WERI-Rb-1 (cell line): ENCODE results near the gene DPY30.

Experiments
- DNase-seq: peaks from one replicate; pipeline ENCODE4 v3.0.0-alpha.2; 2020
- H3K27ac ChIP-seq: fragments of 250-450 bp; sonication (Bioruptor Pico); 2 replicates; pipeline ENCODE4 v1.5.1; 2020; ENCODE audit warnings: mild to moderate bottlenecking, moderate library complexity
- H3K27me3 ChIP-seq: fragments of 250-450 bp; sonication (Bioruptor Pico); 2 replicates; pipeline ENCODE4 v1.5.1; 2021; ENCODE audit warnings: mild to moderate bottlenecking, low read depth, moderate library complexity; ENCODE audit not compliant: insufficient read depth, severe bottlenecking
- H3K36me3 ChIP-seq: fragments of 250-450 bp; sonication (Bioruptor Pico); 2 replicates; pipeline ENCODE4 v1.5.1; 2020; ENCODE audit warnings: mild to moderate bottlenecking, moderate library complexity
- H3K4me3 ChIP-seq: 2 replicates; pipeline ENCODE4 v1.5.1; 2011; ENCODE audit warnings: low read depth, mild to moderate bottlenecking, control low read depth, low read length
- H3K9me3 ChIP-seq: fragments of 250-450 bp; sonication (Bioruptor Pico); 2 replicates; pipeline ENCODE4 v1.5.1; 2021; ENCODE audit warnings: mild to moderate bottlenecking, moderate library complexity; ENCODE audit not compliant: severe bottlenecking
- TF ChIP-seq, protein P1 (sequence below): IDR thresholded peaks from 2 replicates; pipeline ENCODE4 v1.5.1; 2011; ENCODE audit warnings: low read depth, mild to moderate bottlenecking, control low read depth, inconsistent platforms, low read length

The DPY30 gene

DNA sequence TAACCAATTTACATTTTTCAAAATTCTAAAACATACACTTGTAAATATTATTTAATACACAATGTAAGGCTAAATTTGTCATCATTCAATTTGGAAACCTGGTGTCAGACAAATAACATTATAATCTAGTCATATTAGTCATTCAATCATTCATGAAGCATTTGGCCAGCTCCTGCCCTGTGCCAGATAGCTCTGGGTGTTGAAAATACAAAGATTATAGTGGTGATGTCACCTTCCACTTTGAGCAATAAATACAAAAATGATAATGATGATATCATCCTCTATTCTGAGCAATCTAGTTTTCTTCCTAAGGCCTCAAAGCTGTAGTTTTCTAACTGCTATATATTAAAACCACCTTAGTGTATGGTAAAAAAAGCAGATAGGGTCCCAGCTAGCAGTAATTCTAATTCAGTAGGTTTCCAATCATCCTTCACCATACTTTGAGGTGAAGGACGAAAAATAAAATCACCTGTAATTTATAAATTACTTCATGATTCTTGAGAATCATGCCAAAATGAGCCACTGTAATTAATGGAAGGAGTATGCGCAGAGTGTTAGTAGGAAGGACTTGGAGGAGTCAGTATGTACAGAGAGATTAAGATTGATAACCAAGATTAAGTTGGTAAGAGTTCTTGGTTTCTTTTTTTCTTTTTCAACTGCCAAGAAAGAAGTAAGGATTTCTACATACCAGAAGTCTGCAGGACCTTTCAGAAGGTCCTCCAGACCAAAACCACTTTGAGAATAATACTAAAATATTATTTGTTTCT, 52.0 kb downstream of the DPY30 start:
- TF ChIP-seq, protein P1, sequence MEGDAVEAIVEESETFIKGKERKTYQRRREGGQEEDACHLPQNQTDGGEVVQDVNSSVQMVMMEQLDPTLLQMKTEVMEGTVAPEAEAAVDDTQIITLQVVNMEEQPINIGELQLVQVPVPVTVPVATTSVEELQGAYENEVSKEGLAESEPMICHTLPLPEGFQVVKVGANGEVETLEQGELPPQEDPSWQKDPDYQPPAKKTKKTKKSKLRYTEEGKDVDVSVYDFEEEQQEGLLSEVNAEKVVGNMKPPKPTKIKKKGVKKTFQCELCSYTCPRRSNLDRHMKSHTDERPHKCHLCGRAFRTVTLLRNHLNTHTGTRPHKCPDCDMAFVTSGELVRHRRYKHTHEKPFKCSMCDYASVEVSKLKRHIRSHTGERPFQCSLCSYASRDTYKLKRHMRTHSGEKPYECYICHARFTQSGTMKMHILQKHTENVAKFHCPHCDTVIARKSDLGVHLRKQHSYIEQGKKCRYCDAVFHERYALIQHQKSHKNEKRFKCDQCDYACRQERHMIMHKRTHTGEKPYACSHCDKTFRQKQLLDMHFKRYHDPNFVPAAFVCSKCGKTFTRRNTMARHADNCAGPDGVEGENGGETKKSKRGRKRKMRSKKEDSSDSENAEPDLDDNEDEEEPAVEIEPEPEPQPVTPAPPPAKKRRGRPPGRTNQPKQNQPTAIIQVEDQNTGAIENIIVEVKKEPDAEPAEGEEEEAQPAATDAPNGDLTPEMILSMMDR: no peak
- no peak overlapping the region for H3K27ac ChIP-seq
- no peak for DNase-seq
- no peaks in the 10 kb centered on the region for H3K27me3 ChIP-seq
- no peak overlapping the region for H3K4me3 ChIP-seq
- H3K36me3 ChIP-seq: no peaks in the 10 kb centered on the region
- H3K9me3 ChIP-seq: no peaks in the 10 kb centered on the region

DNA sequence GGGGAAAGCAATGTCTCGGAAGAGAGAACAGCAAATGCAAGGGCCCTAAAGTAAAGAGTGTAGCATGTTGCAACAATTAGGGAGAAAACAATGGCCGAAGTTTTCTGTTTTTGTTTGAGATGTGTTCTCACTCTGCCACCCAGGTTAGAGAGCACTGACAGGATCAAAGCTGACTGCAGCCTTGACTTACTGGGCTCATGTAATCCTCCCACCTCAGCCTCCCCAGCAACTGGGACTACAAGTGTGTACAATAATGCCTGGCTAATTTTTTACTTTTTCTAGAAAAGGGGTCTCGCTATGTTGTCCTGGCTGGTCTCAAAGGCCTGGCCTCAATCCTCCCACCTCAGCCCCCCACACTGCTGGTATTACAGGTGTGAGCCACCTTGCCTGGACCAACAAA, 52.7 kb downstream of the DPY30 start:
- DNase-seq: no peak
- H3K4me3 ChIP-seq: no peak overlapping the region
- no peaks in the 10 kb centered on the region for H3K9me3 ChIP-seq
- no peak overlapping the region for H3K27ac ChIP-seq
- H3K27me3 ChIP-seq: no peaks in the 10 kb centered on the region
- no peaks in the 10 kb centered on the region for H3K36me3 ChIP-seq
- TF ChIP-seq, protein P1: no peak

DNA sequence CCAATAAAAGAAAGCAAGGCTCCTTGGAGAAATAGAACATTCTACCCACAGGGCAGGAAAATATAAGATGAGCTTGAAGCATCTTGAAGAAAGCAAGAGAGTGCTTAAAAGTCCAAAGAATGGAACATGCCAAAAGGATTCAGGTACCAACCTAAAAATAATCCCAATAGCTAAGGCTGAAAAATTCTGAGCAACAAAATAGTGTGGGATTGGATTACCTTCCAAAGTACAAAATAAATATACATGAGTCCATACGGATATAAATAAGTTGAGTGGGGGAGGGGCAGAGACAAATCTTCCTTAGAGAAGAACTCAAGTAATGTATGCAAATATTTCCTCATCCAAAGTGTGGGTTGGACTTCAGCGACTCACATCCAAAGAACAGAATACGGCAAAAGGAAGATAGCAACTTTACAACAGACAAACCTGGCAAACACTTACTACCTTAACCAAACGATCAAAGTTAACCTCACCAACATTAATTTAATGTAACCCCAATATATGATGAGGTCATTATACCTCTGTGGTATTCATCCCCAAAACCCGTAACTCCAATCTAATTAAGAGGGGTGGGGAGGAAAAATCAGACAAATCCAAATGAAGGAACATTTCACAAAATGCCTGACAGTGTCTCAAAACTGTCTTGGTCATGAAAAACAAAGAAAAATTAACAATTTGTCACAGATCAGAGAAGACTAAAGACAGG, 55.7 kb downstream of the DPY30 start:
- TF ChIP-seq, protein P1: no peak
- Histone ChIP-seq H3K9me3 (no peaks in the 10 kb centered on the region), H3K27ac (no peak overlapping the region), H3K36me3 (no peaks in the 10 kb centered on the region), H3K4me3 (no peak overlapping the region), H3K27me3 (no peaks in the 10 kb centered on the region)
- DNase-seq: no peak

DNA sequence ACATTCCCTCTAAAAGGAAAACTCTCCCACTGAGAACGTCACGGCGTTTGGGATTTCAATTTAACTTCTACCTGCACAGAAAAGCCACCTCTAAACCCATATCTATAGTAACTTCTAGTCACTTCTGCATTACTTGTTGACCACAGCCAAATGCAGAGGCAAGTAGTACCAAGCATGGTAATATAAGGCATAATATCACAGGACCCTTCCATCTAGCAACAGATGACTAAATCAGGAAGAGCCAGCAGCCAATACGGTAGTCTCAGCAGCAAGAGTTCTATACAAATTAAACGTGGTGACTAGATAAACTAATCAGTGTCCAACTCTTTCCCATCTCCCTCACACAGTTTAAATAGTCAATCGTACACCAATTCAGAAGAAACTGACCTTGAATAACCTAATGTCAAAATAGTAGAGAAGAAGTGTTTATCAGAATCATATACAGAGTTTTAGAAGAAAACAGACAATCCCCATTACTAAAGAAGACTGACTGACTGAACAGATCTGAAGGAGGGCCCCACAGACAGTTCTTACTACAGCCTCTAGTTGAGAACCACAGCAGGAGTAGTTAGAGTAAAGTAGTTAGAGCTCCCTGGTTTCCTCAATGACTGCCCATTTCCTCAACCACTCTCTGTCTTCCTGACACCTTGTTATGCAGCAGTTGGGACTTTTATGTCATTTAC, 58.8 kb downstream of the DPY30 start:
- no peaks in the 10 kb centered on the region for H3K36me3 ChIP-seq
- TF ChIP-seq, protein P1: no peak
- H3K9me3 ChIP-seq: no peaks in the 10 kb centered on the region
- no peak overlapping the region for H3K27ac ChIP-seq
- DNase-seq: no peak
- no peaks in the 10 kb centered on the region for H3K27me3 ChIP-seq
- no peak overlapping the region for H3K4me3 ChIP-seq

DNA sequence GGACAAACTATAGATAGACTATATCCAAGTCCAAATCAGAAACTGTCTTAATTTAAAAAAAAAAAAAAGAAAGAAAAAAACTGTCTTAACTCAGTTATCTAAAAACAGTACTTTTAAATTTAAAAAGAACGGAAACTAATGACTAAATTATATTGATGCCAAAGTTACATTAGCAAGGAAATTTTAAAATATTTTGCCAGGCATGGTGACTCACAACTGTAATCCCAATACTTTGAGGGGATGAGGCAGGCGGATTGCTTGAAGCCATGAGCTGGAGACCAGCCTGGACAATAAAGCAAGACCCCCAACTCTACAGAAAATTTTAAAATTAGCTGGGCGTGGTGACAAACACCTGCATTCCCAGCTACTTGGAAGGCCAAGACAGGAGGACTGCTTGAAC, 59.6 kb downstream of the DPY30 start:
- no peaks in the 10 kb centered on the region for H3K9me3 ChIP-seq
- H3K27me3 ChIP-seq: no peaks in the 10 kb centered on the region
- no peaks in the 10 kb centered on the region for H3K36me3 ChIP-seq
- DNase-seq: no peak
- TF ChIP-seq, protein P1: no peak
- H3K4me3 ChIP-seq: no peak overlapping the region
- no peak overlapping the region for H3K27ac ChIP-seq
